Medulla oblongata (tissue), 1 donor: ENCODE measurements around the gene HMCN1.

Experiments used
- DNase-seq: peaks from one replicate; pipeline ENCODE4 v3.0.0-alpha.2; 2015; ENCODE audit errors: extremely low spot score

Gene HMCN1

DNA sequence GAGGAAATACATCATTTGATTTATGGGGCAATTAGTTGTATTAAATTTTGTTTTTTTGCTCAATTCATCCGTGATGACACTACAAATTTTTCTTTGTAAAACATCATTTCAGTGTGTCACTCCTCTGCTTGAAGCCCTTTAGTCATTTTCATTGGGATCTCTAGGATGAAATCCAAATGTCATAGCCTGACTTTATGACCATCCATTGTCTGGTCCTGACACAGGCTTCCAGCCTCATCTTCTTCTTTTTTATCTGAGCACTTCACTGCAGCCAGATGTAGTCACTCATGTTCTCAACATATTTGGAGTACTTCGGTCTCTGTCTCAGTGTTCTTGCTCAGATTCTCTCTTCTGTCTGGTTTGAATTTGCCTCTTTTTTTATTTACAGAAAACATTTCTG, 173.1 kb downstream of the HMCN1 start:
- no peak for DNase-seq

DNA sequence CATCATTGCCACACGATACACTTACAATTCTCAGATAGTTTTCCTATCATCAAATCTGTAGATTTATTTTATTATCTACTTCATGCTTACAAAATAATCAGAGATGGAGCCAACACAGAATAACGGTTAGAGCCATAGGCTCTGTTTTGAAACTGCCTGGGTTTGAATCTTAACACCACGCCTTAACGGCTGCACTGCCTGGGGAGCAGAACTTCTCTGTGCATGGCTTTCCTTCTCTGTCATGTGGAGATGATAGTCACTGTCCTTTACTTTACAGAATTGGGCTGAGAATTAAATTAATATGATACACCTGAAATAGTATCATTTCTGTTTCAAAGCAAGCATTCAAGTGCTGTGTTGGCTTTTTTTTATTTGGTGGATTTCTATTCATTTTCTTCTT, 177.8 kb downstream of the HMCN1 start:
- no peak for DNase-seq

DNA sequence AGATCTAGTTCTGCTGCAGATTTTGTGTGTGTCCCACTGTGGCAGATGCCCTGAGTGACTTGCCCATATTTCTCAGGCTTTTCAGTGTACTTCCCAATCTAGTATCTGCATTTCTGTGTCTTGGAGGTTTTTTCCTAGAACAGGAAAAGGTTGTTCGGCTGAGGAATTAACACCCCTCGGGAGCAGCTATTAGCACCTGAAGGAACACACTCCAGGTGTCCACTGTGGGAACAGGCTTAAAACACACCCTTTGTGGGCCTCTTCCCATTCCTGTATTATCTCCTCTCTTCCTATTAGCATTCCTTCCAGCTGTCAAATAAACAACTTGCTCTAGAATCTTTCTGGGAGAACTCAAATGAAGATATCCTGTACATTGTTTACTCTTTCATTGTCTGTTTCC, 178.3 kb downstream of the HMCN1 start:
- no peak for DNase-seq

DNA sequence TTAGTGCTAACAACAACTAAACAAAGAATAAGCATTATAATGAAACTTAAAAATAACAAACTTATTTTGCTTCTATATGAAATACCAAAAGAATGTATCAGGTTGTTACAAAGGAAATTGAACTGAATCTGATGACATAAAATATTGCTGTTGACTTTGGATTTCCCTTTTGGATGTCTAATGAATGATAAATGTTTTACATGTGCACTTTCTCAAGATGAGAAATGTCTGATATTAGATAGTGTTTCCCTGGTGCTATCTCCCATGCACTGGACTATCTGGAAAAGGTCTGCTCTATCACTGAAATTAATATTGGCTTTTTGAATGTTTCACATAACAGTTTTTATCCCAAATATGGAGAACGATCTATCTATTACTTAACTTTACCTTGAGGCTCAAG, 179.9 kb downstream of the HMCN1 start:
- DNase-seq: no peak

DNA sequence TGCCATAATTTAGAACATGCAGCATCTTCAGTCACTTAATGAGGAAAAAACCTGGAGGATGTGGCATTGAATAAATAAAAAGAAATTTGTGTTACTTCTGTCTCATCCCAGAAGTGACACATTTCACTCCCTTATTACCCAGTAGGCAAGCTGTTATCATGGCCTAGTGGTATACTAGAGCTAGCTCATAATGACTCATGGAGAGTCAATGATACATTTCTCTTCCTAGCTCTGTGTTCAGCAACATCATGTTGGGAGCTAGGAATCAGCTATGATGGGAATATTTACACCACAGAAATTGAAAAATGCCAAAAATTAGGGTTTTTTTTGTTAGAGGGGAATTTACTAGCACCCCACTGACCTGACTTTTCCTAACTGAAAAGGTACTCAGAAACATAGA, 182.7 kb downstream of the HMCN1 start:
- DNase-seq: no peak

DNA sequence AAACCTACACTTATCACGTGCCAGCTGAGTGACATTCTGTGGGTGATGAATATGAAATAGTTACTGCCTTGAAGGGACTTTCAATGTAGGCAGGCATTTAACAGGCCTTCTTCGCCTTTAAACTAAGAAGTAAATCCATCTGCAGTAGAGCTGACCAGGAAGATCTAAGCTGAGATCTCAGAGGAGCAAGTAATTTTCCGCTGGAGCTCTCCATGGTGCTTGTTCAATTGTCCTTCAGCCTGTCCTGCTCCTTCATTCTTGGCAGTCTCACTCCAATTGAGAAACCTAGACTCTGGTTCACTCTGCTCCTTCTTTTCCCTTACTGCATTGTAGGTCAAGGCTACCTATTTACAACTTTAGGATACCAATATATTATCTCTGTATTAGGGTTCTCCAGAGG, 183.5 kb downstream of the HMCN1 start:
- DNase-seq: no peak

DNA sequence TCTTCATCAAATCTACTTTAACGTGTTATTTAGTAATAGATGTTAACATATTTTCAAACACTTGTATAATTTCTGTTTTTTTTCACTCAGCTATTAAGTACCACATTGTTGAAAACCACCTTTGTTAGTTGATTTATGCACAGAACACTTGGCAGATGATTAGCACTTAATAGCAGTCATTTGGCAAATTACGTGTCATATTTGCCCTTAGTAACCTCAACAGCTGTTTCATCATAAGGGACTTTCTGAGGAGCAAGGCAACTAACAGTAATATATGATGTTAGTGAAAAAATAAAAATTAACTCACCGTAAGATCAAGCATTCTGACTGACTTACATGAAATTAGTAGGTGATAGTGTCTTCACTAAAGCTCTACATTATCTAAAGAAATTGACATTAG, 186.4 kb downstream of the HMCN1 start:
- no peak for DNase-seq

DNA sequence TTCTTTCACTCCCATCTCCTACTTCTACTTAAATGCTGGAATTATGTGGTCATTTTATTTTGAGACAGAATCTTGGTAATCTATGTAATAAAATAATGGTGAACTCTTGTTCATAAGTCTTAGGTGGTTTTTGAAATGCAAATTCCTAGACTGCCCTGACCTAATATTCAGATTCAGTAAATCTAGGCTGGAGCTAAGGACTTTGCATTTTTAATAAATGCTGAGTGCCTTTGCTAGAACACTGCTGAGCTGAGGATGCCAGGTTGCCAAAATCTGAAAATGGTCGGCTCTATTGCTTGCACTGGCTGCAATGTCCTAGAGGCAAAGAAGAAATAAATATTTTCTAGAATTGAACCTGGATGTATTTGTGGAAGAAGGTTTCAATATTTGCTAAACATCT, 187.4 kb downstream of the HMCN1 start:
- DNase-seq: no peak

DNA sequence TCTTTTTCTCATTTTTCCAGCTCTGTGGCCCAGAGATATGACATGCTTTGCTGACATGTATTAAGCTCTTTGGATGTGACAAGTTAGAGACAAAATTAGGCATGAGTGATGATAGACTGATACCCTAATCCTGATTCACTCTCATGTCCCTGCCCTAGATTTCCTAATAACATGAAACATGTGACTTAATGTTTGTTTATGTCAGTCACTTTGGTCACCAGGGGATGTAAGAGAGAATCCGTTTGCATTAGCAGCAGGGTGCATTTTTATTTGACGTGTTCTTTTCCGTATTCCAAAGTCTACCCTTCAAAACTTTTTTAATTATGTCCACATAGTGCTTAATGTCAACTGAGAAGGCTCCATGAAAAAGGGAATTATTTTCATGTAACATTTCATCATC, 192.4 kb downstream of the HMCN1 start:
- DNase-seq: no peak

DNA sequence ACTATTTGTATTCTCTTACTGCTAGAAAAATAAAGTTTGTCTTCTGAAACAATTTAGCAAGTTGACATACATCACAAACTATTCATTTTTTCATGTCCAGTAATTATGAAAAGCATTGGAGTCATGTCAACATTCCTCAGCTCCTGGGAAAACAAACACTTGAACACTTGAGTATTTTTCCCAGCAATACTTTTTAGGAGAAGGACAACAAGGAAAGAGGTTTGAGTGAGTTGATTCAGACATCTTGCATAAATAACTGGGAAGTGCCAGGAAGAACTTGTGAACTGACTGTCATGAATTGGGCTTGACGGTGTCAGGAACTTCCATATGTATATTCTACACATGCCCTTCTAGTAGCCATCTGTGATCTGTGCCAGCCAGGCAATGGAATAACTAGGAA, 195.6 kb downstream of the HMCN1 start:
- DNase-seq: no peak

DNA sequence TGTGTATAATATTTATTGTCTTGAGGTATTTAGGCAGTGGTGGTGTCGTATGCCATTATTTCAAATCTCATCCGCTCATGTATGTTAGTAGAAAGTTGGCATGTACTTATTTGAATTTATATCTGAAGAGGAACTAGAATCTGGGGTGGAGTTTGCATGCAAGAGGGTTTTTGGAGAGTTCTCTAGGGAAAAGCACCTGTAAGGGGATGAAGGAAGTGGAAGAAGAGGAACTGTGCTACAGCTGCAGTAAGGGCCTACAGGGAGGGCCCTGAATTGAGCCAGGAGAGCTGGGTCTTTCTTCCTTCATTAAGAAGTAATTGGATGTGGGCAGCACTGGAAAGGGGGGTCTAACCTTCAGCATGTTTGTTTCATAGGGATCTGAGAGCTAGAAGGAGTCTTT, 197.2 kb downstream of the HMCN1 start:
- DNase-seq: no peak

DNA sequence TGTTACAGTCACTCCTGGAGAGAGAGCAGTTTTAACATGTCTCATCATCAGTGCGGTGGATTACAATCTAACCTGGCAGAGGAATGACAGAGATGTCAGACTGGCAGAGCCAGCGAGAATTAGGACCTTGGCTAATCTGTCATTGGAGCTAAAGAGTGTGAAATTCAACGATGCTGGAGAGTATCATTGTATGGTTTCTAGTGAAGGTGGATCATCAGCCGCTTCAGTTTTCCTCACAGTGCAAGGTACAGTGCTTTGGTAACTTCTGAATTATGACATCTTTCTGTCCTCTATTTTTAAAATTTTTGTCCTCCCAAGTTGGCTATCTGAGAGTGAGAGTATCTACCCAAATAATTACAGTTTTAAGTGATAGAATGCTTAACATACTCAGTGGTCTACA, 199.4 kb downstream of the HMCN1 start:
- no peak for DNase-seq

DNA sequence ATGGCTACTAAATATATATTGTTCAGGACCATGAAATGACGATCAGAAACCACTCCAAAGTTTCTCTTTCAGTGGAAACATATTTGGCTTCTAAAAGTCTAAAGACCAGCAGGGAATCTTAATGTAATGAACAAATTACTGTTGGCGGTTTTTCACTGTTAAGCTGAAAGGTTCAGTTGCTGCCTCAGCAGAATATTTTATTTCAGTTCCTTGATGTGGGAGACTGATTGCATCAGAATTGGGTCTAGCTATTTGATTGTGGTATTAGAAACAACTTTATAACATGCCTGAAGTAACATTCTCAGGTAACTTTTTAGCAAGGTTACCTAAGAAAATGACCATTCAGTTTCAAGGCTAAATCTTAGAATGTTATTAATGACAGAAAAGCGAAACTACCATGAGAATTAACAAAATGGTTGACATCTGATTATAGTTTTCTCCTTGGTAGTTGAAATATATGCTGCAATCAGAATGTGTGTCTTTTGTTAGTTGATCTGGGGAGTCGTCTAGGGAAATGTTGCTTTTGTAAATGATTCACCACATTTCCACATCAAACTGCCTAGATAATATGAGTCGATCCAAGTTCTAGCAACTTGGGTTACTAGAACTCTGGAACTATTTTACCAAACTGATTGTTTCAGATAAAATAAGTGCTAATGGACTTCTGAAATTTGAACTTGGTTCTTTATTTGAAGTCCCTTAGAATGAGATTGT, 200.4 kb downstream of the HMCN1 start:
- no peak for DNase-seq

DNA sequence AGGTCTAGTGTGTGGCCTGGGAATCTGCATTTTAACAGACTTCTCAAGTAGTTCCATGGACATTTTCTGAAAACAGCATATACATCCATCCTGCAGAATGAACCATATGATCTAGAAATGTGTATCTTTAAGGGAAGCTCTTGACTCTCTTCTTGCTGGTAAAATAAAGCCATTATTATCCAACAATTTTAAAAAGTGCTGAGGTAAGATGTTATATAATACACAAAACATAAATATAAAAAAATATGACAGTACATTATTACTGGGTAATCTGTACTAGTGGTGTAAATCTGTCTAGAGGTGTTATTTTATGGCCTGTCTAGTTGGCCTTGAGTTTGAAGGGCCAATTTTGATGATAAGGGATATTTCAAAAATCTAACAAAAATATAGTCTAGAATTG, 201.2 kb downstream of the HMCN1 start:
- DNase-seq: no peak

DNA sequence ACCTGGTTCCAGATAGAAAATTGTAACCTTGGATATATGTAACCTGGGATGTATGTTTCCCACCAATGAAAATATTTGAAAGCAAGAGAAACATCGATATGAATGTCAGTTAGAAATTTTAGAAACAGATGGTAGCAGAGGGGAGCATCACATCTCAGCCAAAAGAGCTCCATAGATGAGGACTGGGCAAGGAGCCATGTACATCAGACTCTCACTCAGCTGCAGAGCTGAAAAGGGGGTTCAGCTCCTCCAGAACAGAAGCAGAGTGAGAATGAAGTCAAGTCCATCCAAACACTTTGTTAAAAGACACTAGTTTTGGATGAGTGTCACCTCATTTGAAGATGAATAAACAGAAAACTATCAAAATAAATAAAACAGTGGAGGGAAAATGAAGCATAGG, 202.4 kb downstream of the HMCN1 start:
- DNase-seq: no peak

DNA sequence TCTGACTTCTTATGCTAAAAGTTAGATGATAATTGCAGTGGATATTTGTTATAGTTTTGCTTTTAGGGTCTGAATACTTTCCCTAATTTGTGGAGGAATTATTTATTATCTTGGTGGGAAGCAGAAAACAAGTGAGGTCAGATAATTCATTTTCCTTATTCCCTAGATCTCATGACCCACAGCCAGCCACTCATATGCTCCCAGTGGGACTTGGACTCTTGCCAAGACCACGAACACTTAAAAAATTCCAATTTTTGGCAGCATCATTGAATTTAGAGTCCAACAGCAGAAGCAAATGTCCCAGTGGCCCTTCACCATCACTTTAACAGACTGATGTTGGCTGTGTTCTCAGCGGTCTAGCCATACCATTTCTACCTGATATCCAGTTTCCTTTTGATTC, 204.2 kb downstream of the HMCN1 start:
- no peak for DNase-seq

DNA sequence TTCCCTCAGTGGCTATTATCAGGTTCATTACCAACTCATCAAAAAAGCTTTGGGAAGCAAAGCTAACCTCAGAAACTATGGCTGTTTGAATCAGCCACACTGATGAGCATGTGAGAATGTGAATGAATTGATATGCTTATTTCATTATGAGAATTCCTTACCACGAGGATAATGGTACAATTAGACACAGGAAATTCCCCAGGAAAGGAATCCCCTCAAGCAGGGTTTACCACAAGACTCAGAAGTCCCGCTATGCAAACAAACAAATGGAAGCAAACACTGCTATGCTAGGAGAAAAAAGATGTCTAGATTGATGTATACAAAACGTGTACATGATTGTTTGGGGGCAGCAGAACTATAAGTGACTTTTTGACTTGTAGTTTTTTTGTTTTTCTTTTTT, 205.0 kb downstream of the HMCN1 start:
- no peak for DNase-seq

DNA sequence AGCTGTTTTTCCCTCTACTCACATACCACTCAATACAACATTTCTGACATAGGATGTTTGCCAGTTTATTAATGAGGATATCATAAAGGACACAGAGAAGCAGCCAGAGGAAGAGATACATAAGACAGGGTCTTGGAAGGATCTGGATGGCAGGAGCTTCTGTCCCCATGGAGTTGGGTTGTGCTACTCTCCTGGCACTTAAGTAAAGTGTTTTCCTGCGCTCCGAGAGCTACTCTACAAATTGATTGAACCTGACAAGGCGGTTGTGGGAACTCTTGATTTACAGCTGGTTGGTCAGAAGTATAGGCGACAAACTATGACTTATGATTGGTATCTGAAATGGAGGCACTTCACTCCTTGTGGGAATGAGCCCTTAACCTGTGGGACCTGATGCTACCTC, 208.8 kb downstream of the HMCN1 start:
- DNase-seq: no peak

DNA sequence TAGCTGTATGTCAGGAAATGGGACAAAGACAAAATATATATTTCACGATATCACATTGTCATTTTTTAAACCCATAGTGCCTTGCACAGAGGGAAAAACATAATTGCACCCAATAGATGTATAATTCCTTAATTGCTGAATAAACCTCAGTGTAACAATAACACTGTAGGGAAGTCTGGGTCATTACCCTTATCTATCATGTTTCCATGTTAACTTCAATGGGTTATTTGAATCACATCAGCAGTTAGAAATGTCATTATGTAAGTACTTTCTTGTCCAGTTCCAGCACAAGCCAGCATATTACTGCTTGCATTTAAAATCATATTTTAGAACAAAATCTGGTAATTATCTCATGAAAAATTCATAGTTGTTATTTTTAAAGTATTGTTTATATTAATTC, 222.7 kb downstream of the HMCN1 start:
- DNase-seq: no peak

DNA sequence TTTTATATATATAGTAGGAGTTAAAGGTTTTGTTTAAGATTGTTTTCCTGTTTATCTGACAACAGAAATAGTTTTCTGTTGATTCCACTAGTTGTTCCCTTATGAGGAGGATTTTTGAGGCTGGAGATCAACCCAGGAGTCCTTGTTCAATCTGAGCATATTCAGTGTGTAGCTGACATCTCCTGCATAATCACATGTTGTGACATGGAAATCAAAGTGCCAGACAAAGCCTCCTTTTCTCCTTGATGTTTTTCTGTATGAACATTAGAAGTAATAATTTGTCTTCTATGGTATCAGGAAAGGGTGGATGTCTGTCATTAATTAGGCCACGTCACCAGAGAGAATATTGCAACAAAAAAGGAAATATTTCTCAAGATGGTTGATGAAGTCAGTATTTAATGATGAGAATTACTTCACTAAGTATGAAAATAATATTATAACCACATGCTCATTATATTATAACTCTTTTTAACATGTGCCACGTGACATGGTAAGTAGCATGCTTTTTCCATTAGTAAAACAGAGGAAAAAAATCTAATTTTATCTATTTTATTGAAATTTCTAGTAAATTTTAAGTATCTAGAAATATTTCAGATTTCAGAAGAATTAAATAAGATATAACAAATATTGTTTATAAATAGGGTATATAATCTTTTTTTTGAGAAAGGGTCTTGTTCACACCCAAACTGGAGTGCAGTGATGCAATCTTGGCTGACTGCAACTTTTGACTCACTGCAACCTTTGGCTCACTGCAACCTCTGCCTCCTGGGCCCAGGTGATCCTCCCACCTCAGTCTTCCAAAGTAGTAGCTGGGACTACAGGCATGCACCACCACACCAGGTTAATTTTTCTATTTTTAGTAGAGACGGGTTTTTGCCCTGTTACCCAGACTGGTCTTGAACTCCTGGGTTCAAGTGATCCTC, 223.5 kb downstream of the HMCN1 start:
- DNase-seq: no peak

DNA sequence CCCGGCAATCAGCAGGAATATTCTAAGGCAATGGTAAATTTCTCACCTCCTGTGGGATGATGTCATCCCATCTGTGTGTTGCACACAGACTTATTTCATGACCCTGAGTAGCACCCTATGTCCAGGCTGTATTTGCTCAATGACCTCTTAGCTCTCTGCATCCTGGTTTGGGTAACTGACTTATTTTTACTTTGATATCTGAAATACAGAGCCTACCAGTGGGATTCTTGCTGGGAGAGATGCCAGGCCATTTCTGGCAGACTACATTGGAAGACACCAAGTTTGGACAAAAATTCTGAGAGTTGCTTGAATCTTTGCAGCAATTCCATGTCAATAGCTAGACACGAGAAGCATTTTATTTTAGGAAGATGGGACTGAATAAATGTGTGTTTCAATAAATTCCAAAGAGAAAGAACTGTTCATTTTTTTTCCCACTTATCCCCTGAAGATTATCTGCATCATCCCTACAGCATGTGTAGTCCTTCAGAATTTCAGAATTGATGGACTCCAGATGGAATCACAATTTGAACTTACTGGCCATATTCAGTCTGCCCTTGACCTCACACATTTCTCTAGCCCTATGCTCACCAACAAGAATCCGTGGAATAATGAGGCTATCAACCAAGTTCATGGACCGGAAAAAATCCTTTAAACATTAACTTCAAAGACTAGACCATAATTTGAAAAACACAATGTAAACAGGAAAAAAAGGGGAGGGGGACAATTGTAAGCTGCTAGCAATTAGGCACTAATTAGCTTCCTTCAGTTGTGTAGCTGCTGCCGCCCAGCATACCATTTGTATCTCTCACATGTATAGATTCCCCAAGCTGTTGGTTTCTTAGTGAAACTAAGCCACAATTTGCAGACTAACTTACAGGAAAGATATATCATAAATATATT, 226.5 kb downstream of the HMCN1 start:
- DNase-seq: no peak

DNA sequence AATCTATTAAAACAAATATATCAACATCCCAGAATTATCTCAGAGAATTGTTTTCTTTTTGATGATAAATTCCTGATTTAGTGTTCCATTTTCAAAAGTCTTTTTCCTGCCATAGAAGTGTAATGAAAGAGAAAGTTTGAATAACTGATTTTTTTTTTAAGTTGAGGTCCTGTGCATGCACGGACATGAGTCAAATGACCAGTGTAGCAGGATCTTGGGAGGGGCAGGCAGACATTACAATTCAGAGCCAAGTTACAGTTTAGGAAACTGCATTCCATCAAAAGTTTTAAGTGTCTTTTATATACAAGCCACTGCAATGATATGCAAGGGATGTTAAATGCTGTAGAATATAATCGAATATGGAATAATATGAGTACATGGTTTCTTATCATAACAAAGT, 227.5 kb downstream of the HMCN1 start:
- DNase-seq: no peak
